ENCODE data around the gene CYP1B1. TPM values are rescaled to one million over a fixed set of nuclear protein-coding genes. Genes with fewer than 3 reads are reported as not detected.
"Not testable (repeated sequence)": the region's sequence is repeated elsewhere in the genome, so short reads cannot be mapped to it uniquely, and the experiment has no call there.

The CYP1B1 gene
- polyA plus RNA-seq, 1 donor from 2014 or later, result not detected

- no peaks in the 10 kb centered on the region for H3K9me2 ChIP-seq (ENCODE audit: insufficient read depth, low read length)
- no peak overlapping the region for H3K27ac ChIP-seq (ENCODE audit: low read length)
- H3K9me3 ChIP-seq (ENCODE audit: low read length), result no peaks in the 10 kb centered on the region
- no peak overlapping the region for H2AFZ ChIP-seq (ENCODE audit: low read depth, low read length)
- no peaks in the 10 kb centered on the region for H3K27me3 ChIP-seq (ENCODE audit: insufficient read depth, low read depth, low read length)
- H3K36me3 ChIP-seq (ENCODE audit: insufficient read depth, low read length), result no peaks in the 10 kb centered on the region
- no peak overlapping the region for H3K4me3 ChIP-seq (ENCODE audit: low read length)
- H3K4me2 ChIP-seq (ENCODE audit: low read length), result no peak overlapping the region
- no peaks in the 10 kb centered on the region for H3F3A ChIP-seq (ENCODE audit: insufficient read depth, low read length, poor library complexity, severe bottlenecking)
- H3K79me2 ChIP-seq (replicated peaks; ENCODE audit: insufficient read depth, low read length), result no peaks in the 10 kb centered on the region
- no peaks in the 10 kb centered on the region for H4K20me1 ChIP-seq (ENCODE audit: insufficient read depth)
- no peak overlapping the region for H3K9ac ChIP-seq (ENCODE audit: low read length)
- TF ChIP-seq TAF1 (IDR thresholded peaks at IDR 0.05; ENCODE audit: low read depth) (no peak), POLR2AphosphoS5 (IDR thresholded peaks at IDR 0.05) (no peak), MXI1 (conservative IDR thresholded peaks at IDR 0.05; ENCODE audit: poor library complexity, severe bottlenecking) (no peak), EP300 (conservative IDR thresholded peaks at IDR 0.05; ENCODE audit: poor library complexity, severe bottlenecking) (no peak), RAD21 (conservative IDR thresholded peaks at IDR 0.05) (no peak), REST (IDR thresholded peaks at IDR 0.05; ENCODE audit: borderline replicate concordance) (no peak), SMC3 (conservative IDR thresholded peaks at IDR 0.05; ENCODE audit: poor library complexity) (no peak)
- TF ChIP-seq, protein P1, sequence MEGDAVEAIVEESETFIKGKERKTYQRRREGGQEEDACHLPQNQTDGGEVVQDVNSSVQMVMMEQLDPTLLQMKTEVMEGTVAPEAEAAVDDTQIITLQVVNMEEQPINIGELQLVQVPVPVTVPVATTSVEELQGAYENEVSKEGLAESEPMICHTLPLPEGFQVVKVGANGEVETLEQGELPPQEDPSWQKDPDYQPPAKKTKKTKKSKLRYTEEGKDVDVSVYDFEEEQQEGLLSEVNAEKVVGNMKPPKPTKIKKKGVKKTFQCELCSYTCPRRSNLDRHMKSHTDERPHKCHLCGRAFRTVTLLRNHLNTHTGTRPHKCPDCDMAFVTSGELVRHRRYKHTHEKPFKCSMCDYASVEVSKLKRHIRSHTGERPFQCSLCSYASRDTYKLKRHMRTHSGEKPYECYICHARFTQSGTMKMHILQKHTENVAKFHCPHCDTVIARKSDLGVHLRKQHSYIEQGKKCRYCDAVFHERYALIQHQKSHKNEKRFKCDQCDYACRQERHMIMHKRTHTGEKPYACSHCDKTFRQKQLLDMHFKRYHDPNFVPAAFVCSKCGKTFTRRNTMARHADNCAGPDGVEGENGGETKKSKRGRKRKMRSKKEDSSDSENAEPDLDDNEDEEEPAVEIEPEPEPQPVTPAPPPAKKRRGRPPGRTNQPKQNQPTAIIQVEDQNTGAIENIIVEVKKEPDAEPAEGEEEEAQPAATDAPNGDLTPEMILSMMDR (IDR thresholded peaks at IDR 0.05; ENCODE audit: poor library complexity, severe bottlenecking), result no peak
Measured at GRCh38 chr2:38091760-38092159, 15.8 kb upstream of the CYP1B1 start.

- Histone ChIP-seq H3K4me2 (ENCODE audit: low read length) (no peak overlapping the region), H3K9me3 (ENCODE audit: low read length) (no peaks in the 10 kb centered on the region), H3K79me2 (replicated peaks; ENCODE audit: insufficient read depth, low read length) (no peaks in the 10 kb centered on the region), H3K9ac (ENCODE audit: low read length) (no peak overlapping the region), H2AFZ (ENCODE audit: low read depth, low read length) (no peak overlapping the region), H3K9me2 (ENCODE audit: insufficient read depth, low read length) (no peaks in the 10 kb centered on the region), H3F3A (ENCODE audit: insufficient read depth, low read length, poor library complexity, severe bottlenecking) (no peaks in the 10 kb centered on the region), H3K27ac (ENCODE audit: low read length) (no peak overlapping the region), H3K4me3 (ENCODE audit: low read length) (no peak overlapping the region), H4K20me1 (ENCODE audit: insufficient read depth) (no peaks in the 10 kb centered on the region), H3K36me3 (ENCODE audit: insufficient read depth, low read length) (no peaks in the 10 kb centered on the region), H3K27me3 (ENCODE audit: insufficient read depth, low read depth, low read length) (no peaks in the 10 kb centered on the region)
- no peak for TF ChIP-seq REST (IDR thresholded peaks at IDR 0.05; ENCODE audit: borderline replicate concordance)
- TF ChIP-seq MXI1 (conservative IDR thresholded peaks at IDR 0.05; ENCODE audit: poor library complexity, severe bottlenecking), result no peak
- TF ChIP-seq, protein P1 (IDR thresholded peaks at IDR 0.05; ENCODE audit: poor library complexity, severe bottlenecking), result no peak
- no peak for TF ChIP-seq RAD21 (conservative IDR thresholded peaks at IDR 0.05)
- no peak for TF ChIP-seq EP300 (conservative IDR thresholded peaks at IDR 0.05; ENCODE audit: poor library complexity, severe bottlenecking)
- TF ChIP-seq TAF1 (IDR thresholded peaks at IDR 0.05; ENCODE audit: low read depth), result no peak
- no peak for TF ChIP-seq SMC3 (conservative IDR thresholded peaks at IDR 0.05; ENCODE audit: poor library complexity)
- TF ChIP-seq POLR2AphosphoS5 (IDR thresholded peaks at IDR 0.05), result no peak
- no peak for TF ChIP-seq EZH2 (IDR thresholded peaks at IDR 0.05; ENCODE audit: borderline replicate concordance, insufficient read depth, low read length, poor library complexity, severe bottlenecking)
Measured at GRCh38 chr2:38090928-38091327, 15.0 kb upstream of the CYP1B1 start.

DNA sequence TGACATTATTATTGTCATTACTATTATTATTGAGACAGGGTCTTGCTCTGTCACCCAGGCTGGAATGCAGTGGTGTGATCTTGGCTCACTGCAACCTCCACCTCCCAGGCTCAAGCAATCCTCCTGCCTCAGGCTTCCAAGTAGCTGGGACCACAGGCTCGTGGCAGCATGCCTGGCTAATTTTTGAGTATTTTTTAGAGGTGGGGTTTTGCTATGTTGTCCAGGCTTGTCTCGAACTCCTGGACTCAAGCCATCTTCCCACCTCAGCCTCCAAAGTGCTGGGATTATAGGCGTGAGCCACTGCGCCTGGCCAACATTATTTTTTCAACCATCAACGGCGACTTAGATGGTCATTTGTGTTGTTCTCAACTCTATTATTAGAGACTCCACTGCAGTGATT is 14.3 kb upstream of the CYP1B1 start:
- H3K36me3 ChIP-seq (ENCODE audit: insufficient read depth, low read length); H3K27me3 ChIP-seq (ENCODE audit: insufficient read depth, low read depth, low read length); H3F3A ChIP-seq (ENCODE audit: insufficient read depth, low read length, poor library complexity, severe bottlenecking); H2AFZ ChIP-seq (ENCODE audit: low read depth, low read length); H3K9me2 ChIP-seq (ENCODE audit: insufficient read depth, low read length); H3K79me2 ChIP-seq (replicated peaks; ENCODE audit: insufficient read depth, low read length); H3K9me3 ChIP-seq (ENCODE audit: low read length); H3K4me3 ChIP-seq (ENCODE audit: low read length); H3K4me2 ChIP-seq (ENCODE audit: low read length); H4K20me1 ChIP-seq (ENCODE audit: insufficient read depth); H3K27ac ChIP-seq (ENCODE audit: low read length); H3K9ac ChIP-seq (ENCODE audit: low read length): not testable (repeated sequence)

All from neural cell (in vitro differentiated cells).